HG03045 (cell line): ENCODE measurements around the gene SCN8A.

Experiments
- ATAC-seq: cut with Tn5 transposase; IDR thresholded peaks from one replicate; pipeline ENCODE4 v1.9.1; 2021; ENCODE audit warnings: mild to moderate bottlenecking, moderate library complexity; ENCODE audit not compliant: unreplicated experiment

SCN8A gene

DNA sequence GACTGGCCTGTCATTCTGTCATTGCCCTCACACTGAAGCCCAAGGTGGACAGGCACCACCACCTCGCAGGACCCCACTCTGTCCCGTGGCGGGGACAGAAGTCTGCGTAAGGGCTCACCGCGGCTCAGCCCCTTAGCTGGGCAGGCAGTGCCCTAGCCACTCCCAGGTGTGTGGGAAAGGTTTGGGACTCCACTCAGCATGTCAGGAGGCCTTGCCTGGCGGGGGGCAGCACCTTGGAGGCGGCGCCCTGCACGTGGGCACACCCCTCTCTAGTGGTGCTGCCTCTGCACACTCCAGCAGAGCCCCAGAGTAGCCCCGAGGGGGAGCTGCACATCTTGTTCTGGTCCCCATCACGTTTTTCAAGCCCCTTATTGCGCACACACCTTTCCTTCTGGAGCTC, 221.8 kb downstream of the SCN8A start:
- no peak for ATAC-seq

DNA sequence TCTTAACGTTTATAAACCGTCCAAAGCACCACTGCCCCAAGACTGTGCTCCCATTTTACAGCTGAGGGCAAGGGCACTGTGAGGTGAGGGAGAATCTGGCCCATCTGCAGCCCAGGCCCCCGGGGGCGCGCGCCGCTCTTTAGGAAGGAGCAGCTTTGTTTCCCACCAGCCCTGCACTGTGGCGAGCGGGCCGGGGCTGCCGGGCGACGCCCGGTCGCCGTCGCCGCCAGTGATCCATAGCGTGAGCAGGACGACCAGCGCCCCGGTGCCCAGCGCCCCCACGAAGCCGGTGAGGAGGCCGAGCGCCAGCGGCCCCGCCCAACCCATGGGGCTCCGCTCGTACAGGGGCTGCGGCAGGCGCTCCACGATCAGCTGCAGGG, 222.9 kb downstream of the SCN8A start:
- no peak for ATAC-seq

DNA sequence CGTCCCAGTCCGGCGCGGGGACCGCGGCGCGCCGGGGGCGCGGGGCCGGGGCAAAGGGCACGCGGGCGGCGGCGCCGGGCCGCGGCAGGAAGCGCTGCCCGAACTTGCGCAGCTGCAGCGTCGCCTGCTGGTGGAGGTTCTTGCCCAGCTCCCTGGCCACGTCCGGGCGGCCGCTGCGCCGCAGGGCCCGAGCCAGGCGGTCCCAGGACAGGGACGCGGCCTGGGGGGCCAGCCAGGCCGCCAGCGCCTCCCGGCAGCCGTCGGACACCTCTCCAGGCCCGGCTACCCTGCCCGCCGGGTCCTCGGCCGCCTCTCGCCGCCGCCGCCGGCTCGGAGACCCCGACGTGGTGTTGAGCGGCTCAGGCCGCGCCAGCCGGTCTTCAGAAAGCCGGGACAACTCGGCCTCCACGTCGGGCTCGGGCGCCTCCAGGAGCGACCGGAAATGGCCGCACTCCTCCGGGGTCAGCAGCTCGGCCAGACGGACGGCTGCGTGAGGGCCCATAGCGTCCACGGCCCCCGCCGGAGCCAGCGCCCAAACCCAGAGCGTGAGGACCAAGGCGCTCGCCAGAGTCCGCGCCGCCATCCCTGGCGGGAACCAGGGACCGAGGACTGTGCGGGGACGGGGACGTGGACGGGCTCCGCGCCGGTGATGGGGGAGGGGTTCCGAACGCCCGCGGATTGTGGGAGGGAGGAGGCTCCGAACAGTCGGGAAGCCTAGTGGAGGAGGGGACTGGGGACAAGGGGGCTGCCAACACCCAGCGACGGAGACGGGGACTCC, 223.5 kb downstream of the SCN8A start:
- ATAC-seq, result no peak

DNA sequence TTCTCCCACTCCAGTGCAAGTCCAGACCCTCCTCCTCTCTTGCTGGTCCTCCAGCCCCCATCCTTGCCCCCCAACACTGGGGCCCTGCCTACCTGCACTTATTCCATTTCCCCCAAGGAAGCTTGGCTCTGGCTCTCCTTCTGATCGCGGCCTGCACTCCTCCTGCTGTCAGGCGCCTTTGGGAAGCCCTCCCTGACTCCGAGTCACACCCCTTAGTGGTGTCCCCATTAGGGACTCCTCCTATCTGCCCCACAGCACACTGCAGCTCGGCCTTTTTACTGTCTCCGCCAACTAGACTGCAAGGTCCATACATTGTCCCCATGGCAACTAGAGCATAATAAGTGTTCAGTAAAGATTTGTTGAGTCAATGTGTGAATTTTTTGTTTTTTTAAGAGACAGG, 224.5 kb downstream of the SCN8A start:
- no peak for ATAC-seq

DNA sequence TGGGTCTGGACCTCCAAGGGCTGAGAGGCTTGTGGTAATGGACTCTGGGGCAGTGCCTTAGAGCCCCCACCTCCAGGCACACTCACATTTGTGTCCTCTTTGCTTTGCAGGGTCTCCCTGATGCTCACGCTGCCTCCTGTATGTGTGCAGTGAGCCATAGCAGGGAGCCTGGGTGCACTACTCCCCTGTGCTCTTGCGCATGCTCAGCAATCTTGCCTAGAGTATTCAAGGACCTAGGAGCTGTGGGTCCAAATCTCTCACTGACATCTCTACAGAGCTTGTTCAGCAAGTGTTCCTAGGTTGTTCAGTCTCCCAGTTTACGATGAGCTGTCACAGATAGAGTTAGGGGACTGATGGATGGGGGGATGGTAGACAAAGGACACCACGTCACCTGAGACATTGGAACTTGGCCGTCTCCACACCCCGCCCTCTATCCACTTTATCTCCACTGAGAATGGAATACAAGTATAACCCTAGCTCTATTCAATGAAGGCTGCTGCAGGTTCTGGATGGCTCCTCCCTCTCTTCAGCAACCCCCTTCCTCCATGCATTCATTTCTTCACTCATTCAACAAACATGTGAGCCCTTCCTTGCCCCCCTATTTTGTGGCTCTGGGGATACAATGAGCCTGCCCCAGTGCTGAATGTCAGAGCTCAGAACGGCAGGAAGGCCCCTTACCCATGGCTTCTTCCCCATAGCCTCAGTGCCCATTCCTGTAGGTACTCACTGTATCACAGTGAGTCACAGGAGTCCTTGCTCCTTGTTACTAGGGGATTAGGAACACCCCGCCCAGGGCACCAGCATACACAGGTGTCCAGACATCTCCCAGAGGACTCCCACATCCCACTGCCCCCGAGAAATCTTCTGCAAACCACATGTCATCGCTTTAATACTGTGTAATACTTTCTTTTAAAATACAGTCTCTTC, 226.3 kb downstream of the SCN8A start:
- ATAC-seq, result no peak

DNA sequence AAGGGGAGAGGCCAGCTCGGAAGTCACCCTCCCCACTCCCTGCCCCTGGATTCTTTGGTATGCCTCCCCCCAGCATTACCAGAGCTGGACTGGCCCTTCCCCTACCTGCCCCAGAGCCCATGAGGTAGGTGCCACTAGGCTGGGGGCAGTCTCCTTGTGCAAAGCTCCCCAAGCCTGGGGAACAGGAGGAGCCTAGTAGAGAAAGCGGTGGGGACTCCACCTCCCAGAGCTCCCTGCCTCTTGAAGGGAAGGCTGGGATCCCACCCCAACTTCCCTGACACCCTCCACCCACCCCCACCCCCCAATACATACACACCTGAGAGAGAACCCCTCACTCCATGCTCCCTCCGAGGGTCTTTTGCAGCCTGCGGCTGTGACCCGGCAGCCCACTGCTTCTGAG, 227.1 kb downstream of the SCN8A start:
- no peak for ATAC-seq

DNA sequence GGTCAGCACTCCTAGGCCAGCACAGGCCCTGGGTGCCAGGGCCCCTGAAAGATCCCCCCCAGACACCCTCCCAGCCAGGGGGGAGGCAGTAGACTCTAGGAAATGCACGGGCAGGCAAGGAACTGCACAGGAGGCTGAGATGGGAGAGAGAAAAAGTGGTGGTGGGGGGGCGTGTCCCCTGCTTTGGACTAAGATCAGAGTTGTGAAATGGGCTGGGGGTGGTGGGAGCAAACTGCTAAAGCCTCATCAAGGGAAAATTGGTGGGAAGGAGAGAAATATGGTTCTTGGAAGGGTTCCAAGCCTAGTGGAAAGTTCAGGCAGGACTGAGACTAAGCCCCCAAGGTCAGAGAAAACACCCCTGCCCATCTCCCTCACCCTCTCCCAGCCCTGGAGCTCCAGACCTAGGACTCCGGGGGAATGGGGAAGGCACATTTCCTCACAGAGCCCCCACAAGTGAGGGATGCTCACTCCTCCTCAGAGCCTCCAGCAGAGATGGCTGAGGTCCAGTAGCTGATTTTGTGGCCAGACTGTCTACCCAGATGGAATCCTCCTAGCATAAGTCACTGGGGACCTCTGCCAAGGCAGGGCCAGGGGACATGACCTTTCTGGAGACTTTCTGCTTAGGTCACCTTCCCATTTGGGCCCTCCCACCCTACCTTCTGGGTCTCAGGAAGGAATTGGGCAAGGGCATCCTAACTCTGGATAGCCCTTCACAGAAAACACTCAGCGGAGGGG, 227.7 kb downstream of the SCN8A start:
- no peak for ATAC-seq

DNA sequence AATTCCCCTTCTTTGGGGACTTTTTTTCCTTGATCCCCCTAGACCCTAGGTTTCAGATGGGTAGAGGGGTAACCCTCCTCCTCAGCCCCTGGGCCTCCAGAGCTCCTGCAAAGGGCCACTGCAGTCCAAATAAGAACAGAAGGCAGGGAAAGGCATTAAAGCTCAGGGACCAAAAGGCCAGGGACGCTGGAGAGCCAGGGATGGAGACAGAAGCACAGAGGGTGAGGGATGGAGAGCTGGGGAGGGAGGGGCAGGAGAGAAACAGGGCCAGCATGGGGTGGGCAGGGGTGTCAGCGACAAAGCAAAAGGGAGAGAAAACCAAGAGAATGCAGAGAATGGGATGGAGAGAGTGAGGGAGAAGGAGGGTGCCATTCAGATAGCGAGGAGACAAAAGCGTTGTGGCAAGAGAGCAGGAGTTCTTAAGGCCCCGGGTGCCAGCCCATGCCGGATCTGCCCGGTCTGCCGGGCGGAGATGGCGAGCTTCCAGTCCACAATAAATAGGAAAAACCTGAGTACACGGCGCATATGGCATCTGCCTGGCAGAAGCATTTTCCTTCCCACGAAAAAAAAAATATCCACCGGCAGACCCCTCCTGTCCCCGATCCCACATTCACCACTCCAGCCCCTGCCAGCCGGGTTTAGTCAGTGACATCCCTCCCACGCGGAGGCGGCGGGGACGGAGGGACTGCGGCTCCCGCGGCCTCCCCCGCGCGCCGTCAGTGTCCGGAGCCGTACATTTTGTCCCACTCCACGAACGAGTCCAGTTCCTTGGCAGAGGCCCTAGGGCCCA, 228.9 kb downstream of the SCN8A start:
- ATAC-seq, result no peak

DNA sequence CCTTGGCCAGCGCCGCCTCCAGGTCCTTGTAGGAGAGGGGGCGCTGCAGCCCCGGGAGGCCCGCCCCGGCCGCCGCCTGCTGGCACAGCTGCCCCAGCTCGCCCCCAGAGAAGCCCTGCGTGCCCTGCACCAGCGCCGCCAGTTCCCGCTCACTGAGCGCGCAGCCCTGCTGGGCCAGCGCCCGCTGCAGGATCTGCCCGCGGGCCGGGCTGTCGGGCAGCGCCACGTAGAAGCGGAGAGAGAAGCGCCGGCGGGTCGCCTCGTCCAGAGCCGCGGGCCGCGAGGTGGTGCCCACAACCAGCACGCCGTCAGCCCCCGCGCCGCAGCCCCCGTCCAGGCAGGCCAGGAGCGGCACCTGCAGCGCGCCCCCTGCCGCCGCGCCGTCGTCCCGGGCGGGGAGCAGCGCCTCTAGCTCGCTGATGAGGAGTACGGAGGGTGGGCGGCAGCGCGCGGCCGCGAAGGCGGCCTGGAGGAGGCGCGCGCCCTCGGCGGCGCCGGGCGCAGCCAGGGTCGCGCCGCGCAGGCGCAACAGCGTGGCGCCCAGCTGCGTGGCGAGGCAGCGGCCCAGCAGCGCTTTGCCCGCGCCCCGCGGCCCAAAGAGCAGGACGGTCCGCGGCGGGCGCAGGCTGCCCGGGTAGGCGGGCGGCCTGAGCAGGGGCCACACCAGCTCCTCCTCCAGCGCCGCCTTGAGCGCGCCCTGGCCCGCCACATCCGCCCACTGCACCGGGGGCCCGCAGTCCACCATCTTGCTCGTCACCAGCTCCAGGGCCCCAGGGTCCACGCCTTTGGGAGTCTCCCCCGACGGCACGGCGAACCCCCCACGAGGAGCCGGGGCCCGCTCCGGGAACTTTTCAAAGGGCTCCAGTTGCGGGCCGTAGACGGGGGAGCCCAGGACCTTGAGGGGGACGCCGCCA, 229.8 kb downstream of the SCN8A start:
- ATAC-seq, result no peak

DNA sequence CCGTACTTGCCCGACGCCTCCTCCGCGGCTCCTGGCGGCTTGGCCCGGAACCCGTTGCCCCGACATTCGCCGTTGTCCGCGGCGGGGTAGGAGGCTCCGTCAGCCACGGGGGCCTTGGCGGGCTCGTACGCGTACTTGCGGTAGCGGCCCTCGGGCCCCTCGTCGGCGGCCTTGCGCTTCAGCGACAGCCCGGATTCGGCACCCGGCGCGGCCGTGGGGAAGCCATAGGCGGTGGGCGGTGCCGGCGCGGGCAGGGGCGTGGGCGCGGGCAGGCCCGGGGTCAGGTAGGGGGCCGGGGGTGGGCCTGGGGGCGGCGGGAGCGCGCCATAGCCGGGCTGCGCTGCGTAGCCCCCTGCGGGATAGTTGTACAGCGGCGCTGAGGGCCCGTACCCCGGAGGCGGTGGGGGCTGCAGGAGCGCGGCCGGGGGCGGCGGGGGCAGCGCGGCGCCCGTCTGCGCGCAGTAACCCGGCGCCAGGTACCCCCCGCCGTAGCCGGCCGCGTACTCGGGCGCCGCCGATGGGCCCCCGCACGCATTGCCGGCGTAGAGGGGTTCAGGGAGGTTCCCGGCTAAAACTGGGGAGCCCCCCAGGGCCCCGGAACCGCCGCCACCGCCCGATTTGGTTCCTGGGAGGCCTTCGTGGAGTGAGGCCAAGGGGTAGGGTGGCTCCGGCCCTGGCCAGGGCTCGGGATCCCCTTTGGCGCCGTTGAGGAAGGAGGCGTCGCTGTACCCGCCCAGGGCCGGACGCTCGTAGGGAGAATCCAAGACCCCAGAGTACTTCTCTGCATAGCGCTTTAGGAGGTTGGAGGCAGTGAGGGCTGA, 230.6 kb downstream of the SCN8A start:
- ATAC-seq, result no peak

DNA sequence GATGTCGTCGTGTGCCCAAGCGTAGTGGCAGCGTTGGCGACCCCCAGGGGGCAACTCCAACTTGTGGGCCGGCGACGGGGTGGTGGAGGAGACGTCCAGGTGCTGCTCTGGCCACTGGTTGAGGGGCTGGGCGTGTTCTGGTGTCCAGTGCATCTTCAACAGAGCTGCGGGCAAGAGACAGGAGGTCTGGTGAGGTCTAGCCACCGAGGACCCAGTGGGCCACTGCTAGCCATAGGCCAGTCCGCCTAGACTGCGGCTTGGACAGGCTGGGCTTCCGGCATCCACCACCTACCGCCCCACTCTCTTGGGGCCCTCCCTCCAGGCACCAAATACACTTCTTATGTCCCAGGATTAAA, 231.2 kb downstream of the SCN8A start:
- ATAC-seq, result no peak

DNA sequence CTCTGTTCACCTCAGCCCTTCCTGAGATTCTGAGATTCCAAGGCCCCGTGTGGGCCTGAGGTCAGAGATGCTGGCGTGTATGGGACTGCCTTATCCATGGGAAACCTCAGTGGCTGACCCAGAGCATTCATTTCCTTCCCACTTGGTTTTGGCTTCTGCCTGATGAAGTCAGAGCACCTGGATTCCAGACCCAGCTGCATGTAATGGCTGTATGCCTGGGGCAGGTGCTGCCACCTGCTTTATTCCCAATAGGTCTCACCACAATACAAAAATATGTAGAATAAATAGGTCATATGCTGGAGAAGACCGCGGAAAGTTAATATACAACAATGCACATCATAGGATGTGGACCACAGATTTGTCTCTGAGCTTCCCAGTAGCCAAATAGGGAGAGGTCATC, 231.9 kb downstream of the SCN8A start:
- no peak for ATAC-seq

DNA sequence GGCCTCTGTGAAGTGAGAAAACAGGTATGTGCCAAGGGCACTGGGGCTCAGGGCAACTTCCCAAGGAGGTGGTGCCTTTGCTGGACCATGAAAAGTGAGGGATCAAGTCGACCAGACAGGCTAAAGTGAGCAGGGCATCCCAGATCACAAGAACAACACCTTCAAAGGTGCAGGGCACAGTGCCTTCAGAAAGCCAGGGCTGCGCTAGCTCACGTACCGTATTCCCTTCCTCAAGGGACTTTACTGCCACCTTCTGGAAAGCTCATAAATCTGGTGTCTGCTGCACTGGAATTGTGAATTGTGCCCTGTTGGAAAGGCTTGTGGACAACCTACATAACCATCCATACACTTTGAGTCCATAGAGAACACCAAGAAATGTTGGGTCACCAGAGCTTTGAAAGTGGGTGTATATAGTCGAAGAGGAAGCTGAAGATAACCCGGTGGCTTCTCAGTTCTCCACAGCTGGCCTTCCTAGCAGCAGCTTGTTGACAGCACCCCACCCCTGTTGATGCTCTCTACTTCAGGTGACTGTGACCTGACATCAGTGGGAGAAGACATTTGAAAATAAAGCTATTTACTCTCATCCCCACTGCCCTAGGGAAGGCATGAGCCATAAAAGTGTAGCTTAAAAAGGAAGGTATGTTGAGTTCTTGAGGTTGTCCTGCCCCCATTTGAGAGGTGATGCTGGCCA, 233.0 kb downstream of the SCN8A start:
- no peak for ATAC-seq

DNA sequence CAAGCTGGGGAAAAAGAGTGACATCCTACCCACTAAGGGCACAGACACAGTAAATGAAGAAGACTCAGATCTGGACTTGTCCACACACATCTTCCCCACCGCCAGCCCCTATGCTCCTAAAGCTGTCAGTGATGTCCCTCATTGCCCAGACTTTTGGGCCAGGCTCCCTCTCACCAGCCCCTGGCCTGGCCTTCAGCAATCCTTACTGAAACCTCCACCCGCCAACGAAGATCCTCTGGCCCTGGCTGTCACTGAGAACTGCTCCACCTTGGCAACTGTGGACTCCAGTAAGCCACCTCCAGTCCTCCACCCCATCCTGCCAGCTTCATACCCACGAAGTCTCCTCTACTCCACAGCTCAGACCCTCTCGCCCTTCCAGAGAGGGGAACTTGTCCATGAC, 234.2 kb downstream of the SCN8A start:
- no peak for ATAC-seq

DNA sequence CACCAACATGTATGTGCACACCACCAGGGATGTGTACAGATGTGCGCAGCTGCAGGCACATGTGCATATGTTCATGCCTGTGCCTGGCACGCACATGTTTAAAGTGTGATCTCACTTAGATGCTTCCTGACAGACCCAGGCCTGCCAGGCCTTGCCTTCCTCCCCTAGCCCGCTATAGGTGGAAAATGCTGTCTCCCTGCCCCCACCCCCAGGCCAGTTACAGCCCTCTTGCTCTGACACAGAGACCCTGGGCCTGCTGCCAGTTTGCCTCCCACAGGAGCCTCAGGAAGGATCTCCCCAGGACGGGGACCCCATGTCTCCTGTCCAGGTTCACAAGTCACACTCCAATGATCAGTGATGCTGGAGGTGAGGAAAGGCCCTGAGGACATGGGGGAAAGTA, 235.8 kb downstream of the SCN8A start:
- no peak for ATAC-seq

DNA sequence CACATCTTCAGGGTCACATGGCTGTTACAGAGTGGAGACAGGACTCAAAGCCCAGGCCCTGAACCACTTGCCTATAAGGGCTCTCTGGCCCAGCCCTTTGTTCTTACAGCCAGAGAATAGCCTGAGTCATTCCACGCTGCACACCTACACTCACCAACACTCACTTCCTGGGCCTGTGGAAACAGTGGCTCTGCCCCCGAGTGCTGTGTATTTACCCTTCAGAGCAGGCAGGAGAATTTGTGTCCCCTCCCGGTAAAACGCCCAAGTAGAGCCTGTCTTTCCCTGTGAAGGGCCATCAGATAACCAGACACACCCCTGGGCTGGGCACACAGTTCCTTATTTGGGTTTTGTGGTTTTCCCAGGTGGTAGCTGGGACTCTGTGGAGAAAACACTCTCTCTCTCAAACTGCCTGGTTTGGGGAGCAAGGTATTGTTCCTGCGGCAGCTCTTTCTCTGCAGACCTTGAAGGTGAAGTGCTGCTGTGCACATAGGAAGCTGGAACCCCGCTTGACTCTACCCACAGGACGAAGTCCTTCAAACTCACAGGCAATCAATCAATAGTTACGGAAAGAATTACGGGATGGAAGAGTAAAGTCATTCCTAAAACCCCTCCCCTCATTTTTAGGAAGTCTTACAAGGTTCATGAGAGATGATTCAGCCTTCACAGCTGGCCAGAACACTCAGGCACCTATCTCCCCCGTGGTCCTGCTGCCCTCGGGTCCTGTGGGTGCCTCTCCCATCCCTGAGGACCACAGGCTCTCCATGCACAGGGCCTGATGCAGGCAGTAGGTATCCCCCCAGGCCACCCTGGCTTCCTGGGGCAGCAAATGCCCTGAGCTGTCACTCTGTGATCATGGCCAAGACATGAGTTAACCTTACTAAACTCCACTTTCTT, 237.1 kb downstream of the SCN8A start:
- no peak for ATAC-seq

DNA sequence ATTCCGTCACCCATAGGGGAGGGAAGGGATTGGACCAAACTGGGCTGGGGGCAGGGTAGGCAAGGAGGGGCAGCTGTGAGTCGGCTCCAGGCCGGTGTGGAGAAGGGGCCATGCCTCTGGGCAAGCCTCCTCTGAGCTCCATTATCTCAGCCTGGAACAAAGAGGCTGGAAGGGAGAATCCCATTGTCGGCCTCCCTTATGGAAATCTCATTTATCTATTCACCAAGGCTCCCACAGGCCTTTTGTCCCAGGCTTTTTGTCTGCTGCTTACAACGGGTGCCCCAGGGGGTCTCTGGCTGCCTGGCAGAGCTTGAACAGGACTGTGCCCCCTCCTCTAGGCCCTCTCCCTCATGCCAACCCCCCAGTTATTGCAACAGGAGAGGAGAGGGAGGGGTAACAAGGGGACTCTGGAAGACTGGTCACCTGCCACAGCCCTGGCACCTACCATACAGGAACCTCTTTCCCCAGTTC, 238.0 kb downstream of the SCN8A start:
- ATAC-seq, result no peak
